ENCODE results near the gene DNAJB6. TPM values are rescaled to one million over a fixed set of nuclear protein-coding genes. Genes with fewer than 3 reads are reported as not detected.
"Not testable (repeated sequence)": the region's sequence is repeated elsewhere in the genome, so short reads cannot be mapped to it uniquely, and the experiment has no call there.

Gene DNAJB6
- total RNA-seq, 1 donor from 2014 or later, result 97.2 TPM

- no peak for TF ChIP-seq CTCF (conservative IDR thresholded peaks at IDR 0.05)
- H3K27me3 Mint-ChIP-seq, result peaks cover 3% of the 10 kb centered on the region
- no peaks in the 10 kb centered on the region for H3K9me3 Mint-ChIP-seq
- no peaks in the 10 kb centered on the region for H3K36me3 Mint-ChIP-seq
- no peak overlapping the region for H3K4me3 Mint-ChIP-seq
- DNase-seq (ENCODE audit: extremely low spot score, unreplicated experiment), result no peak
- no peaks in the 10 kb centered on the region for H3K4me1 Mint-ChIP-seq (ENCODE audit: unreplicated experiment)
- no peak overlapping the region for H3K27ac Mint-ChIP-seq
These were observed 108.6 kb downstream of the DNAJB6 start for GRCh38 chr7:157445246-157445955.

GRCh38 chr7:157445956-157446295 lies 109.1 kb downstream of the DNAJB6 start:
- H3K27ac Mint-ChIP-seq, result no peak overlapping the region
- H3K4me3 Mint-ChIP-seq, result no peak overlapping the region

GRCh38 chr7:157446322-157446721 lies 109.5 kb downstream of the DNAJB6 start:
- Mint-ChIP-seq H3K4me1 (ENCODE audit: unreplicated experiment) (no peaks in the 10 kb centered on the region), H3K27ac (no peak overlapping the region), H3K27me3 (peaks cover 3% of the 10 kb centered on the region), H3K9me3 (no peaks in the 10 kb centered on the region), H3K36me3 (no peaks in the 10 kb centered on the region), H3K4me3 (no peak overlapping the region)
- no peak for TF ChIP-seq CTCF (conservative IDR thresholded peaks at IDR 0.05)
- DNase-seq (ENCODE audit: extremely low spot score, unreplicated experiment), result no peak

More at GRCh38 chr7:157445956-157446295, 109.1 kb downstream of the DNAJB6 start:
- no peak for DNase-seq (ENCODE audit: extremely low spot score, unreplicated experiment)
- Mint-ChIP-seq H3K4me1 (ENCODE audit: unreplicated experiment) (no peaks in the 10 kb centered on the region), H3K27me3 (peaks cover 3% of the 10 kb centered on the region), H3K9me3 (no peaks in the 10 kb centered on the region), H3K36me3 (no peaks in the 10 kb centered on the region)
- TF ChIP-seq CTCF (conservative IDR thresholded peaks at IDR 0.05), result no peak

- H3K27me3 Mint-ChIP-seq, result peaks cover 19% of the 10 kb centered on the region
- DNase-seq (ENCODE audit: extremely low spot score, unreplicated experiment); H3K36me3 Mint-ChIP-seq; H3K4me3 Mint-ChIP-seq; H3K9me3 Mint-ChIP-seq; H3K27ac Mint-ChIP-seq: not testable (repeated sequence)
- H3K4me1 Mint-ChIP-seq (ENCODE audit: unreplicated experiment), result peaks cover 15% of the 10 kb centered on the region
These were observed 117.2 kb downstream of the DNAJB6 start for GRCh38 chr7:157454003-157454402.

- peaks cover 24% of the 10 kb centered on the region for H3K27me3 Mint-ChIP-seq
- peak overlapping the region; percentile 56 for H3K4me3 Mint-ChIP-seq
- peak overlapping the region; percentile 28 for H3K27ac Mint-ChIP-seq
- H3K36me3 Mint-ChIP-seq, result no peaks in the 10 kb centered on the region
- TF ChIP-seq CTCF (conservative IDR thresholded peaks at IDR 0.05), result no peak
- peak; percentile 64 for DNase-seq (ENCODE audit: extremely low spot score, unreplicated experiment)
- H3K9me3 Mint-ChIP-seq, result peaks cover 6% of the 10 kb centered on the region
- H3K4me1 Mint-ChIP-seq (ENCODE audit: unreplicated experiment), result peaks cover 21% of the 10 kb centered on the region
These were observed 120.8 kb downstream of the DNAJB6 start for GRCh38 chr7:157457355-157458253.

- Mint-ChIP-seq H3K27ac (no peak overlapping the region), H3K9me3 (peaks cover under 1% of the 10 kb centered on the region), H3K36me3 (no peaks in the 10 kb centered on the region), H3K27me3 (peaks cover 27% of the 10 kb centered on the region), H3K4me3 (no peak overlapping the region), H3K4me1 (ENCODE audit: unreplicated experiment) (peaks cover 25% of the 10 kb centered on the region)
- no peak for TF ChIP-seq CTCF (conservative IDR thresholded peaks at IDR 0.05)
- DNase-seq (ENCODE audit: extremely low spot score, unreplicated experiment), result no peak
These were observed 121.4 kb downstream of the DNAJB6 start for GRCh38 chr7:157458254-157458633.
